DOHH2 (cell line): ENCODE measurements around the gene AGGF1.

Source experiments
- H3F3A ChIP-seq: fragments of 200-600 bp; sonication (generic), shearing (Covaris generic); 2 replicates; pipeline ENCODE4 v1.6.0; 2016; ENCODE audit warnings: antibody characterized with exemption, mild to moderate bottlenecking; ENCODE audit not compliant: control insufficient read depth, insufficient read depth
- H3K27ac ChIP-seq: fragments of 200-600 bp; sonication (generic); 2 replicates; pipeline ENCODE4 v1.5.1; 2014; ENCODE audit warnings: low read depth, mild to moderate bottlenecking, low read length, moderate library complexity
- H3K27me3 ChIP-seq: fragments of 200-600 bp; sonication (generic); 2 replicates; pipeline ENCODE4 v1.6.1; 2014; ENCODE audit warnings: mild to moderate bottlenecking, low read length, mixed read lengths; ENCODE audit not compliant: control insufficient read depth
- H3K36me3 ChIP-seq: fragments of 200-600 bp; sonication (generic); 2 replicates; pipeline ENCODE4 v1.6.1; 2014; ENCODE audit warnings: mild to moderate bottlenecking, low read length, moderate library complexity, mixed read lengths; ENCODE audit not compliant: control insufficient read depth
- H3K4me1 ChIP-seq: fragments of 200-600 bp; sonication (generic); 2 replicates; pipeline ENCODE4 v1.6.1; 2014; ENCODE audit warnings: mild to moderate bottlenecking, low read length, mixed read lengths; ENCODE audit not compliant: control insufficient read depth
- H3K4me2 ChIP-seq: fragments of 200-600 bp; sonication (generic); 2 replicates; pipeline ENCODE4 v1.6.0; 2014; ENCODE audit warnings: mild to moderate bottlenecking, low read length, moderate library complexity
- H3K4me3 ChIP-seq: fragments of 200-600 bp; sonication (generic); 2 replicates; pipeline ENCODE4 v1.5.1; 2014; ENCODE audit warnings: mild to moderate bottlenecking, low read length, mixed read lengths
- H3K79me2 ChIP-seq: fragments of 200-600 bp; sonication (generic); 2 replicates; pipeline ENCODE4 v1.6.1; 2014; ENCODE audit warnings: mild to moderate bottlenecking, low read length, mixed read lengths; ENCODE audit not compliant: control insufficient read depth
- H3K9me2 ChIP-seq: fragments of 200-600 bp; sonication (generic); replicated peaks from 2 replicates; pipeline ENCODE4 v1.6.1; 2014; ENCODE audit warnings: mild to moderate bottlenecking, low read length, mixed read lengths; ENCODE audit not compliant: control insufficient read depth
- H3K9me3 ChIP-seq: fragments of 200-600 bp; sonication (generic); 2 replicates; pipeline ENCODE4 v1.6.1; 2014; ENCODE audit warnings: antibody characterized with exemption, low read length, mixed read lengths; ENCODE audit not compliant: control insufficient read depth, insufficient read depth
- H4K20me1 ChIP-seq: fragments of 200-600 bp; sonication (generic); 2 replicates; pipeline ENCODE4 v1.6.0; 2014; ENCODE audit warnings: low read depth, mild to moderate bottlenecking, antibody characterized with exemption, low read length, moderate library complexity; ENCODE audit not compliant: control insufficient read depth, insufficient read depth
- CTCF ChIP-seq: fragments of 200-600 bp; sonication (generic); IDR thresholded peaks from one replicate; pipeline ENCODE4 v1.5.1; 2014; ENCODE audit warnings: antibody characterized with exemption, mild to moderate bottlenecking, low read depth, low read length; ENCODE audit not compliant: poor library complexity, severe bottlenecking
- EZH2phosphoT487 ChIP-seq: fragments of 200-600 bp; sonication (generic); IDR thresholded peaks from 2 replicates; pipeline ENCODE4 v1.6.1; 2017; ENCODE audit warnings: borderline replicate concordance, mild to moderate bottlenecking, antibody characterized with exemption, low read length, moderate library complexity, mixed read lengths

AGGF1 gene

GRCh38 chr5:77017668-77018067, 12.5 kb upstream of the AGGF1 start:
- Histone ChIP-seq H3K4me1 (peaks cover 15% of the 10 kb centered on the region), H4K20me1 (no peaks in the 10 kb centered on the region), H3F3A (no peaks in the 10 kb centered on the region), H3K27ac (no peak overlapping the region), H3K9me2 (no peaks in the 10 kb centered on the region), H3K4me2 (no peak overlapping the region), H3K27me3 (no peaks in the 10 kb centered on the region), H3K79me2 (no peaks in the 10 kb centered on the region), H3K36me3 (no peaks in the 10 kb centered on the region), H3K4me3 (no peak overlapping the region), H3K9me3 (peaks cover 3% of the 10 kb centered on the region; the same call in 1 of the 2 replicates)
- no peak for TF ChIP-seq CTCF

- Histone ChIP-seq H3K9me3 (peaks cover 6% of the 10 kb centered on the region; the same call in 1 of the 2 replicates), H3F3A (no peaks in the 10 kb centered on the region), H3K9me2 (no peaks in the 10 kb centered on the region), H3K27me3 (no peaks in the 10 kb centered on the region), H3K4me1 (peaks cover 9% of the 10 kb centered on the region), H3K27ac (no peak overlapping the region), H3K36me3 (no peaks in the 10 kb centered on the region), H4K20me1 (no peaks in the 10 kb centered on the region), H3K79me2 (no peaks in the 10 kb centered on the region), H3K4me3 (no peak overlapping the region), H3K4me2 (no peak overlapping the region)
- TF ChIP-seq CTCF (no peak), EZH2phosphoT487 (no peak)
Measured at GRCh38 chr5:77022511-77023417, 7.4 kb upstream of the AGGF1 start.

- peaks cover 22% of the 10 kb centered on the region for H3K9me3 ChIP-seq
- no peak overlapping the region for H3K27ac ChIP-seq
- H3K4me2 ChIP-seq = no peak overlapping the region
- H3F3A ChIP-seq = no peaks in the 10 kb centered on the region
- H4K20me1 ChIP-seq = no peaks in the 10 kb centered on the region
- H3K4me1 ChIP-seq = peaks cover 7% of the 10 kb centered on the region
- peaks cover 7% of the 10 kb centered on the region for H3K36me3 ChIP-seq
- H3K27me3 ChIP-seq = no peaks in the 10 kb centered on the region
- peaks cover under 1% of the 10 kb centered on the region for H3K79me2 ChIP-seq
- H3K9me2 ChIP-seq = no peaks in the 10 kb centered on the region
- H3K4me3 ChIP-seq = no peak overlapping the region
- TF ChIP-seq CTCF = no peak
- TF ChIP-seq EZH2phosphoT487 = no peak
Measured at GRCh38 chr5:77024490-77024889, 5.7 kb upstream of the AGGF1 start.
